Liver (tissue), 9 donors: ENCODE measurements around the gene MYO10. TPM values are rescaled to one million over a fixed set of nuclear protein-coding genes. Genes with fewer than 3 reads are reported as not detected.

Source experiments
- DNase-seq: peaks from one replicate; pipeline ENCODE4 v3.0.0-alpha.2; 2017; ENCODE audit warnings: low spot score
- H3K27ac ChIP-seq, 2 donors: one replicate each; pipeline ENCODE4 v1.7.0; 2013; ENCODE audit warnings: inconsistent platforms in 2 of 2, low read length in 2 of 2, control low read depth in 1 of 2, low read depth in 1 of 2, mild to moderate bottlenecking in 1 of 2
- H3K27me3 ChIP-seq, 4 donors: one replicate each; pipeline versions ENCODE4 v1.6.1 to v1.7.0; 2013; ENCODE audit warnings: low read length in 3 of 4, inconsistent platforms in 1 of 4, mild to moderate bottlenecking in 1 of 4, moderate library complexity in 1 of 4; ENCODE audit not compliant: control insufficient read depth in 4 of 4, insufficient read depth in 4 of 4
- H3K36me3 ChIP-seq, 4 donors: one replicate each; pipeline versions ENCODE4 v1.6.1 to v1.7.0; 2013; ENCODE audit warnings: low read length in 3 of 4, mild to moderate bottlenecking in 3 of 4, low read depth in 1 of 4, moderate library complexity in 1 of 4; ENCODE audit not compliant: control insufficient read depth in 4 of 4, insufficient read depth in 3 of 4
- H3K4me1 ChIP-seq, 4 donors: one replicate each; pipeline versions ENCODE4 v1.6.1 to v1.7.0; 2013; ENCODE audit warnings: low read length in 3 of 4, mild to moderate bottlenecking in 3 of 4, moderate library complexity in 1 of 4; ENCODE audit not compliant: control insufficient read depth in 4 of 4, insufficient read depth in 4 of 4
- H3K4me3 ChIP-seq, 3 donors: one replicate each; pipeline versions ENCODE4 v1.6.1 to v1.7.0; 2013; ENCODE audit warnings: low read length in 3 of 3, control low read depth in 1 of 3, low read depth in 1 of 3, mild to moderate bottlenecking in 1 of 3
- H3K9ac ChIP-seq, 2 donors: one replicate each; pipeline ENCODE4 v1.7.0; 2013; ENCODE audit warnings: low read length in 2 of 2, mild to moderate bottlenecking in 2 of 2, moderate library complexity in 2 of 2, control low read depth in 1 of 2, low read depth in 1 of 2
- H3K9me3 ChIP-seq, 4 donors: one replicate each; pipeline versions ENCODE4 v1.6.1 to v1.7.0; 2013; ENCODE audit warnings: low read length in 3 of 4; ENCODE audit not compliant: control insufficient read depth in 4 of 4
- ATF3 ChIP-seq: IDR thresholded peaks from 2 replicates; pipeline ENCODE4 v1.6.1; 2016; ENCODE audit warnings: antibody characterized with exemption
- CTCF ChIP-seq: fragments of 150-350 bp; IDR thresholded peaks from 2 replicates; pipeline ENCODE4 v1.5.1; 2017; ENCODE audit warnings: improper control_type of control experiment, low read depth, low read length; ENCODE audit not compliant: missing input control
- EGR1 ChIP-seq, 2 donors: IDR thresholded peaks; 2 replicates each; pipeline ENCODE4 v1.6.1; 2016 to 2018; ENCODE audit warnings: antibody characterized with exemption in 2 of 2, low read depth in 2 of 2
- FOXA1 ChIP-seq: IDR thresholded peaks from 2 replicates; pipeline ENCODE4 v1.6.1; 2016; ENCODE audit warnings: antibody characterized with exemption
- FOXA2 ChIP-seq: IDR thresholded peaks from 2 replicates; pipeline ENCODE4 v1.6.1; 2016; ENCODE audit warnings: antibody characterized with exemption
- GABPA ChIP-seq, 2 donors: IDR thresholded peaks in 1 of 2; conservative IDR thresholded peaks in 1 of 2; 2 replicates each; pipeline ENCODE4 v1.6.1; 2016; ENCODE audit warnings: antibody characterized with exemption in 2 of 2, mild to moderate bottlenecking in 1 of 2, moderate library complexity in 1 of 2
- HNF4A ChIP-seq, 2 donors: conservative IDR thresholded peaks; 2 replicates each; pipeline ENCODE4 v1.6.1; 2016; ENCODE audit warnings: antibody characterized with exemption in 2 of 2, mild to moderate bottlenecking in 2 of 2
- HNF4G ChIP-seq: IDR thresholded peaks from 2 replicates; pipeline ENCODE4 v1.6.1; 2016; ENCODE audit warnings: antibody characterized with exemption
- JUND ChIP-seq, 2 donors: IDR thresholded peaks; 2 replicates each; pipeline ENCODE4 v1.6.1; 2016; ENCODE audit warnings: antibody characterized with exemption in 2 of 2
- MAX ChIP-seq: IDR thresholded peaks from 2 replicates; pipeline ENCODE4 v1.6.1; 2016; ENCODE audit warnings: antibody characterized with exemption
- NR2F2 ChIP-seq: IDR thresholded peaks from 2 replicates; pipeline ENCODE4 v1.6.1; 2016; ENCODE audit warnings: antibody characterized with exemption
- RAD21 ChIP-seq, 2 donors: IDR thresholded peaks; 2 replicates each; pipeline ENCODE4 v1.6.1; 2016; ENCODE audit warnings: antibody characterized with exemption in 2 of 2, mild to moderate bottlenecking in 2 of 2
- REST ChIP-seq: IDR thresholded peaks from 2 replicates; pipeline ENCODE4 v1.6.1; 2016; ENCODE audit warnings: antibody characterized with exemption, mild to moderate bottlenecking
- RXRA ChIP-seq, 2 donors: IDR thresholded peaks; 2 replicates each; pipeline ENCODE4 v1.6.1; 2017 to 2018; ENCODE audit warnings: antibody characterized with exemption in 2 of 2, mild to moderate bottlenecking in 1 of 2
- SP1 ChIP-seq: IDR thresholded peaks from 2 replicates; pipeline ENCODE4 v1.6.1; 2018; ENCODE audit warnings: antibody characterized with exemption, mild to moderate bottlenecking
- TAF1 ChIP-seq: conservative IDR thresholded peaks from 2 replicates; pipeline ENCODE4 v1.6.1; 2016; ENCODE audit warnings: antibody characterized with exemption, mild to moderate bottlenecking
- YY1 ChIP-seq: IDR thresholded peaks from 2 replicates; pipeline ENCODE4 v1.6.1; 2016; ENCODE audit warnings: antibody characterized with exemption, mild to moderate bottlenecking
- ZBTB33 ChIP-seq: IDR thresholded peaks from 2 replicates; pipeline ENCODE4 v1.6.1; 2016; ENCODE audit warnings: antibody characterized with exemption
- WGBS: extraction: QIAGEN DNeasy Blood & Tissue Kit; methylation state at CpG from one replicate; pipeline ENCODE4 v1.1.7; 2013; 5-methylcytosine and 5-hydroxymethylcytosine counted together
- polyA plus RNA-seq, 2 donors: library from polyadenylated mRNA; stranded (reverse) in 1 of 2; unstranded in 1 of 2; fragments of 200-250 nt in 1 of 2; fragments of >200 nt in 1 of 2; fragmentation: Nextera tagmentation in 1 of 2; extraction: Ambion mirVana in 1 of 2; gene quantifications; one replicate each; pipeline versions ENCODE4 v1.2.1 to v1.2.3, GENCODE V29; 2013 to 2015
- total RNA-seq, 2 donors: library from RNA; depleted of rRNA; stranded (reverse); fragments of >200 nt; gene quantifications; one replicate each; pipeline ENCODE4 v1.2.3, GENCODE V29; 2014
- donor health status: healthy.
- donor health status: healthy.
- donor health status: healthy.
- donor health status: healthy.
- donor health status: healthy.

Gene MYO10
- total and polyA plus RNA-seq, 4 donors, result 4.3 to 15.3 (median 7.1) TPM

GRCh38 chr5:16891033-16891432 is 45.1 kb downstream of the MYO10 start:
- H3K4me3 ChIP-seq, result no peak overlapping the region
- TF ChIP-seq NR2F2, result peak; percentile 42
- TF ChIP-seq TAF1, result no peak
- no peaks in the 10 kb centered on the region for H3K36me3 ChIP-seq
- no peaks in the 10 kb centered on the region for H3K9me3 ChIP-seq
- no peaks in the 10 kb centered on the region for H3K4me1 ChIP-seq
- peaks cover 0 to 3% (median 0%) of the 10 kb centered on the region in 4 donors for H3K27me3 ChIP-seq
- no peak overlapping the region for H3K27ac ChIP-seq
- DNase-seq, result no peak
- H3K9ac ChIP-seq, result no peak overlapping the region
- WGBS, result 74% methylated on average over 8 of the region's 8 CpGs

- 32% methylated on average over 5 of the region's 5 CpGs for WGBS
- Histone ChIP-seq H3K9ac (no peak overlapping the region), H3K27me3 (peaks cover 0 to 4% (median 0%) of the 10 kb centered on the region in 4 donors), H3K36me3 (no peaks in the 10 kb centered on the region), H3K4me3 (no peak overlapping the region), H3K4me1 (no peaks in the 10 kb centered on the region), H3K9me3 (no peaks in the 10 kb centered on the region), H3K27ac (no peak overlapping the region)
- DNase-seq, result no peak
- TF ChIP-seq SP1, result no peak
- no peak for TF ChIP-seq ZBTB33
- TF ChIP-seq HNF4G, result no peak
- no peak for TF ChIP-seq RAD21 (IDR thresholded peaks at IDR 0.05)
- TF ChIP-seq RXRA (IDR thresholded peaks at IDR 0.05), result no peak
- TF ChIP-seq GABPA (IDR thresholded peaks at IDR 0.05 in 1 of 2, conservative IDR thresholded peaks at IDR 0.05 in 1 of 2), result no peak
- TF ChIP-seq TAF1, result no peak
- no peak for TF ChIP-seq EGR1 (IDR thresholded peaks at IDR 0.05; ENCODE audit: low read depth in 2 of 2)
- no peak for TF ChIP-seq CTCF
- no peak for TF ChIP-seq NR2F2
- no peak for TF ChIP-seq JUND (IDR thresholded peaks at IDR 0.05)
- no peak for TF ChIP-seq YY1
- TF ChIP-seq ATF3, result no peak
- no peak for TF ChIP-seq REST
- no peak for TF ChIP-seq MAX
- no peak for TF ChIP-seq HNF4A (conservative IDR thresholded peaks at IDR 0.05)
- TF ChIP-seq FOXA2, result no peak
- TF ChIP-seq FOXA1, result no peak
Observed at GRCh38 chr5:16889972-16890519, 46.0 kb downstream of the MYO10 start.
